Measurements from ENCODE around the gene CWF19L2. TPM values are rescaled to one million over a fixed set of nuclear protein-coding genes. Genes with fewer than 3 reads are reported as not detected.

Gene CWF19L2
- total RNA-seq, 1 experiment from 2014 or later, result 7.0 TPM

DNA sequence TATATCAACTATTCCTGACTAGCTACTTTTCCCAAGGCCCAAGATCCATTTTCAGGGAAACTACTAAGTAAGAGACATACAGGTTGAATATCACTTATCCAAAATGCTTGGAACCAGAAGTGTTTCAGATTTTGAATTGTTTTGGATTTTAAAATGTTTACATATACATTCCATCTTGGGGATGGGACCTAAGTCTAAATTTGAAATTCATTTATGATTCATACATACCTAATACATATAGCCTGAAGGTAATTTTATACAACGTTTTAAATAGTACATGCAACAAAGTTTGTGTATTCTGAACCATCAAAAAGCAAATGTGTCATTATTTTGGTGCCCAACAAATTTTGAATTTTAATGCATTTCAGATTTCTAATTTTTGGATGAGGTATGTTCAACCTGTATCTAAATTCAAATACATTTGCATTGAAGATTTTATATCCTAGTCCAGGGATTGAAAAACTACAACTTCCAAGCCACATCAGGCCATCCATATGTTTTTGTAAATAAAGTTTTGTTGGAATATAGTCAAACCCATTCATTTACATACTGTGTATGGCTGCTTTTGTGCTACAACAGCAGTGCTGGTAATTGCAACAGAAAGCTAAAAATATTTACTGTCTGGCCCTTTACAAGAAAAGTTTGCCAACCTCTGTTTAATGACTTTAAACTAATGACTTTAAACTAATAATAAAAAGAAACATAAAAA is 73.3 kb downstream of the CWF19L2 start:
- ChIA-PET RAD21 (ENCODE audit: low non-redundant PET in 1 of 2, low total read pairs in 2 of 2, uncharacterized antibody in 2 of 2, unreplicated experiment in 2 of 2) (no interaction called here), POLR2A (no interaction called here), CTCF (no interaction called here)
- ATAC-seq (no peak), DNase-seq (ENCODE audit: low read depth, low spot score) (no peak)
- BruUV-seq (replicated peaks), result no TSS peak
- H3K9me2 ChIP-seq (ENCODE audit: insufficient read depth), result no peaks in the 10 kb centered on the region; the same call in 1 of the 2 replicates
- no peak overlapping the region for H3K9ac ChIP-seq (ENCODE audit: low read length)
- H3K4me3 ChIP-seq (replicated peaks in 1 of 2; ENCODE audit: low read depth in 1 of 2, low read length in 2 of 2), result no peak overlapping the region
- no peaks in the 10 kb centered on the region for H3K27me3 ChIP-seq (ENCODE audit: insufficient read depth, low read length)
- no peaks in the 10 kb centered on the region for H4K20me1 ChIP-seq (ENCODE audit: insufficient read depth)
- peaks cover 0 to 5% of the 10 kb centered on the region in 2 experiments; a peak in 1 of 4 replicates for H3K4me1 ChIP-seq (ENCODE audit: control insufficient read depth in 1 of 2, insufficient read depth in 2 of 2, low read length in 2 of 2)
- H3K79me2 ChIP-seq (ENCODE audit: insufficient read depth, low read length), result no peaks in the 10 kb centered on the region
- no peaks in the 10 kb centered on the region for H3K36me3 ChIP-seq (ENCODE audit: control insufficient read depth in 1 of 2, insufficient read depth in 2 of 2, low read length in 2 of 2)
- H3K9me3 ChIP-seq (ENCODE audit: control insufficient read depth in 1 of 2, insufficient read depth in 1 of 2, low read depth in 1 of 2, low read length in 2 of 2), result no peaks in the 10 kb centered on the region
- TF ChIP-seq RAD21 (IDR thresholded peaks at IDR 0.05; ENCODE audit: low read depth) (no peak), POLR2AphosphoS5 (IDR thresholded peaks at IDR 0.05; ENCODE audit: low read depth, low read length) (no peak), ZFX (IDR thresholded peaks at IDR 0.05) (no peak), SP1 (IDR thresholded peaks at IDR 0.05; ENCODE audit: low read depth) (no peak), CEBPB (IDR thresholded peaks at IDR 0.05; ENCODE audit: low read depth) (no peak), SRF (IDR thresholded peaks at IDR 0.05; ENCODE audit: low read depth) (no peak), CTCF (IDR thresholded peaks at IDR 0.05 in 2 of 3, conservative IDR thresholded peaks at IDR 0.05 in 1 of 3; ENCODE audit: borderline replicate concordance in 1 of 3, insufficient read depth in 1 of 3, low read depth in 2 of 3, low read length in 2 of 3) (no peak), EGR1 (IDR thresholded peaks at IDR 0.05; ENCODE audit: low read depth) (no peak), YY1 (IDR thresholded peaks at IDR 0.05; ENCODE audit: extremely low read depth, insufficient replicate concordance, low read depth, low read length) (no peak), TCF7L2 (IDR thresholded peaks at IDR 0.05; ENCODE audit: borderline replicate concordance, extremely low read depth, insufficient read depth, insufficient read length) (no peak), FOSL1 (IDR thresholded peaks at IDR 0.05; ENCODE audit: low read depth) (no peak), ZNF274 (IDR thresholded peaks at IDR 0.05; ENCODE audit: low read depth, low read length) (no peak), ELF1 (IDR thresholded peaks at IDR 0.05; ENCODE audit: borderline replicate concordance, low read depth) (no peak), EZH2 (IDR thresholded peaks at IDR 0.05) (no peak), SIN3A (IDR thresholded peaks at IDR 0.05; ENCODE audit: low read depth) (no peak)
- TF ChIP-seq, protein P1, sequence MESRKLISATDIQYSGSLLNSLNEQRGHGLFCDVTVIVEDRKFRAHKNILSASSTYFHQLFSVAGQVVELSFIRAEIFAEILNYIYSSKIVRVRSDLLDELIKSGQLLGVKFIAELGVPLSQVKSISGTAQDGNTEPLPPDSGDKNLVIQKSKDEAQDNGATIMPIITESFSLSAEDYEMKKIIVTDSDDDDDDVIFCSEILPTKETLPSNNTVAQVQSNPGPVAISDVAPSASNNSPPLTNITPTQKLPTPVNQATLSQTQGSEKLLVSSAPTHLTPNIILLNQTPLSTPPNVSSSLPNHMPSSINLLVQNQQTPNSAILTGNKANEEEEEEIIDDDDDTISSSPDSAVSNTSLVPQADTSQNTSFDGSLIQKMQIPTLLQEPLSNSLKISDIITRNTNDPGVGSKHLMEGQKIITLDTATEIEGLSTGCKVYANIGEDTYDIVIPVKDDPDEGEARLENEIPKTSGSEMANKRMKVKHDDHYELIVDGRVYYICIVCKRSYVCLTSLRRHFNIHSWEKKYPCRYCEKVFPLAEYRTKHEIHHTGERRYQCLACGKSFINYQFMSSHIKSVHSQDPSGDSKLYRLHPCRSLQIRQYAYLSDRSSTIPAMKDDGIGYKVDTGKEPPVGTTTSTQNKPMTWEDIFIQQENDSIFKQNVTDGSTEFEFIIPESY (IDR thresholded peaks at IDR 0.05; ENCODE audit: extremely low read depth, insufficient replicate concordance, low read length), result no peak
- TF ChIP-seq, protein P2, sequence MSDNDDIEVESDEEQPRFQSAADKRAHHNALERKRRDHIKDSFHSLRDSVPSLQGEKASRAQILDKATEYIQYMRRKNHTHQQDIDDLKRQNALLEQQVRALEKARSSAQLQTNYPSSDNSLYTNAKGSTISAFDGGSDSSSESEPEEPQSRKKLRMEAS (IDR thresholded peaks at IDR 0.05), result no peak
- TF ChIP-seq, protein P3, sequence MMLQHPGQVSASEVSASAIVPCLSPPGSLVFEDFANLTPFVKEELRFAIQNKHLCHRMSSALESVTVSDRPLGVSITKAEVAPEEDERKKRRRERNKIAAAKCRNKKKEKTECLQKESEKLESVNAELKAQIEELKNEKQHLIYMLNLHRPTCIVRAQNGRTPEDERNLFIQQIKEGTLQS (IDR thresholded peaks at IDR 0.05), result no peak
- TF ChIP-seq, protein P4, sequence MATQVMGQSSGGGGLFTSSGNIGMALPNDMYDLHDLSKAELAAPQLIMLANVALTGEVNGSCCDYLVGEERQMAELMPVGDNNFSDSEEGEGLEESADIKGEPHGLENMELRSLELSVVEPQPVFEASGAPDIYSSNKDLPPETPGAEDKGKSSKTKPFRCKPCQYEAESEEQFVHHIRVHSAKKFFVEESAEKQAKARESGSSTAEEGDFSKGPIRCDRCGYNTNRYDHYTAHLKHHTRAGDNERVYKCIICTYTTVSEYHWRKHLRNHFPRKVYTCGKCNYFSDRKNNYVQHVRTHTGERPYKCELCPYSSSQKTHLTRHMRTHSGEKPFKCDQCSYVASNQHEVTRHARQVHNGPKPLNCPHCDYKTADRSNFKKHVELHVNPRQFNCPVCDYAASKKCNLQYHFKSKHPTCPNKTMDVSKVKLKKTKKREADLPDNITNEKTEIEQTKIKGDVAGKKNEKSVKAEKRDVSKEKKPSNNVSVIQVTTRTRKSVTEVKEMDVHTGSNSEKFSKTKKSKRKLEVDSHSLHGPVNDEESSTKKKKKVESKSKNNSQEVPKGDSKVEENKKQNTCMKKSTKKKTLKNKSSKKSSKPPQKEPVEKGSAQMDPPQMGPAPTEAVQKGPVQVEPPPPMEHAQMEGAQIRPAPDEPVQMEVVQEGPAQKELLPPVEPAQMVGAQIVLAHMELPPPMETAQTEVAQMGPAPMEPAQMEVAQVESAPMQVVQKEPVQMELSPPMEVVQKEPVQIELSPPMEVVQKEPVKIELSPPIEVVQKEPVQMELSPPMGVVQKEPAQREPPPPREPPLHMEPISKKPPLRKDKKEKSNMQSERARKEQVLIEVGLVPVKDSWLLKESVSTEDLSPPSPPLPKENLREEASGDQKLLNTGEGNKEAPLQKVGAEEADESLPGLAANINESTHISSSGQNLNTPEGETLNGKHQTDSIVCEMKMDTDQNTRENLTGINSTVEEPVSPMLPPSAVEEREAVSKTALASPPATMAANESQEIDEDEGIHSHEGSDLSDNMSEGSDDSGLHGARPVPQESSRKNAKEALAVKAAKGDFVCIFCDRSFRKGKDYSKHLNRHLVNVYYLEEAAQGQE (IDR thresholded peaks at IDR 0.05; ENCODE audit: low read depth), result no peak
- H3K27ac ChIP-seq (ENCODE audit: low read depth, low read length), result no peak overlapping the region
- H3K4me2 ChIP-seq (ENCODE audit: low read length), result no peak overlapping the region
- no peak overlapping the region for H2AFZ ChIP-seq (ENCODE audit: low read depth, low read length, poor library complexity, severe bottlenecking)
- intact Hi-C loops (cut with micrococcal nuclease), result no loop called here

Data from HCT116 (cell line).